ENCODE measurements around the gene PTH2R. TPM values are rescaled to one million over a fixed set of nuclear protein-coding genes. Genes with fewer than 3 reads are reported as not detected.

Gene PTH2R
- total RNA-seq, result not detected

- Histone ChIP-seq H3K4me3 (peak within 1 kb of the TSS; percentile 0 to 47 (median 10)), H3K27me3 (peaks cover 0 to 34% of the 10 kb centered on the region in 2 donors), H3K36me3 (no peaks in the 10 kb centered on the region), H3K27ac (no peak within 1 kb of the TSS), H3K4me1 (peaks cover 0 to 10% (median 4%) of the 10 kb centered on the region in 4 donors), H3K9me3 (no peaks in the 10 kb centered on the region)
- TF ChIP-seq CTCF (IDR thresholded peaks at IDR 0.05) (no peak), EP300 (IDR thresholded peaks at IDR 0.05) (no peak), POLR2A (IDR thresholded peaks at IDR 0.05) (no peak)
- DNase-seq (ENCODE audit: low spot score in 2 of 2), result no peak
- 6 to 8% methylated on average over 34 to 76 of the region's 82 CpGs for WGBS, 2 donors
Observed at GRCh38 chr2:208406474-208407451, at the start of gene PTH2R. Gene PTH2R, plus strand, starts transcription at chr2:208406792. Its CDS starts 252 bp downstream, at chr2:208407044.

- H3K36me3 ChIP-seq, result peaks cover 0 to 66% (median 6%) of the 10 kb centered on the region in 3 donors
- no peak for TF ChIP-seq EP300 (IDR thresholded peaks at IDR 0.05)
- no peak for TF ChIP-seq CTCF (IDR thresholded peaks at IDR 0.05)
- TF ChIP-seq POLR2A (IDR thresholded peaks at IDR 0.05), result no peak
Observed at GRCh38 chr2:208356846-208357574, 49.6 kb upstream of the PTH2R start.

GRCh38 chr2:208358758-208359631 lies 47.6 kb upstream of the PTH2R start:
- WGBS, 2 donors, result 76 to 81% methylated on average over 10 of the region's 10 CpGs
- peaks cover 0 to 46% (median 0%) of the 10 kb centered on the region in 3 donors for H3K36me3 ChIP-seq
- DNase-seq (ENCODE audit: low spot score in 2 of 2), result no peak
- no peaks in the 10 kb centered on the region for H3K27me3 ChIP-seq
- peak overlapping the region in 1 of 4 donors; percentile 22 for H3K27ac ChIP-seq
- TF ChIP-seq POLR2A (IDR thresholded peaks at IDR 0.05) (no peak), CTCF (IDR thresholded peaks at IDR 0.05) (no peak), EP300 (IDR thresholded peaks at IDR 0.05) (no peak)
- H3K9me3 ChIP-seq, result peaks cover 0 to 5% (median 0%) of the 10 kb centered on the region in 4 donors
- H3K4me3 ChIP-seq, result no peak overlapping the region
- H3K4me1 ChIP-seq, result peaks cover 0 to 23% (median 3%) of the 10 kb centered on the region in 4 donors

More at GRCh38 chr2:208356846-208357574, 49.6 kb upstream of the PTH2R start:
- Histone ChIP-seq H3K9me3 (peaks cover 0 to 5% (median 0%) of the 10 kb centered on the region in 4 donors), H3K4me1 (peaks cover 0 to 23% (median 3%) of the 10 kb centered on the region in 4 donors), H3K27me3 (no peaks in the 10 kb centered on the region), H3K4me3 (no peak overlapping the region), H3K27ac (no peak overlapping the region)
- DNase-seq (ENCODE audit: low spot score in 2 of 2), result no peak
- 20 to 23% methylated on average over 1 of the region's 1 CpG for WGBS, 2 donors

- Histone ChIP-seq H3K27me3 (no peaks in the 10 kb centered on the region), H3K9me3 (peaks cover 0 to 5% (median 1%) of the 10 kb centered on the region in 4 donors), H3K27ac (no peak overlapping the region), H3K36me3 (peaks cover 0 to 41% (median 0%) of the 10 kb centered on the region in 3 donors), H3K4me1 (peaks cover 0 to 23% (median 3%) of the 10 kb centered on the region in 4 donors), H3K4me3 (no peak overlapping the region)
- DNase-seq (ENCODE audit: low spot score in 2 of 2), result no peak
- TF ChIP-seq CTCF (IDR thresholded peaks at IDR 0.05), result no peak
- TF ChIP-seq EP300 (IDR thresholded peaks at IDR 0.05), result no peak
- no peak for TF ChIP-seq POLR2A (IDR thresholded peaks at IDR 0.05)
- 89 to 90% methylated on average over 17 of the region's 17 CpGs for WGBS, 2 donors
Observed at GRCh38 chr2:208359632-208359986, 47.0 kb upstream of the PTH2R start.

Measured in tibial nerve (tissue), 4 donors.